DOHH2 (cell line): ENCODE results near the gene GLS2.

Experiments used
- H3F3A ChIP-seq: fragments of 200-600 bp; sonication (generic), shearing (Covaris generic); 2 replicates; pipeline ENCODE4 v1.6.0; 2016; ENCODE audit warnings: antibody characterized with exemption, mild to moderate bottlenecking; ENCODE audit not compliant: control insufficient read depth, insufficient read depth
- H3K27ac ChIP-seq: fragments of 200-600 bp; sonication (generic); 2 replicates; pipeline ENCODE4 v1.5.1; 2014; ENCODE audit warnings: low read depth, mild to moderate bottlenecking, low read length, moderate library complexity
- H3K27me3 ChIP-seq: fragments of 200-600 bp; sonication (generic); 2 replicates; pipeline ENCODE4 v1.6.1; 2014; ENCODE audit warnings: mild to moderate bottlenecking, low read length, mixed read lengths; ENCODE audit not compliant: control insufficient read depth
- H3K36me3 ChIP-seq: fragments of 200-600 bp; sonication (generic); 2 replicates; pipeline ENCODE4 v1.6.1; 2014; ENCODE audit warnings: mild to moderate bottlenecking, low read length, moderate library complexity, mixed read lengths; ENCODE audit not compliant: control insufficient read depth
- H3K4me1 ChIP-seq: fragments of 200-600 bp; sonication (generic); 2 replicates; pipeline ENCODE4 v1.6.1; 2014; ENCODE audit warnings: mild to moderate bottlenecking, low read length, mixed read lengths; ENCODE audit not compliant: control insufficient read depth
- H3K4me2 ChIP-seq: fragments of 200-600 bp; sonication (generic); 2 replicates; pipeline ENCODE4 v1.6.0; 2014; ENCODE audit warnings: mild to moderate bottlenecking, low read length, moderate library complexity
- H3K4me3 ChIP-seq: fragments of 200-600 bp; sonication (generic); 2 replicates; pipeline ENCODE4 v1.5.1; 2014; ENCODE audit warnings: mild to moderate bottlenecking, low read length, mixed read lengths
- H3K79me2 ChIP-seq: fragments of 200-600 bp; sonication (generic); 2 replicates; pipeline ENCODE4 v1.6.1; 2014; ENCODE audit warnings: mild to moderate bottlenecking, low read length, mixed read lengths; ENCODE audit not compliant: control insufficient read depth
- H3K9me2 ChIP-seq: fragments of 200-600 bp; sonication (generic); replicated peaks from 2 replicates; pipeline ENCODE4 v1.6.1; 2014; ENCODE audit warnings: mild to moderate bottlenecking, low read length, mixed read lengths; ENCODE audit not compliant: control insufficient read depth
- H3K9me3 ChIP-seq: fragments of 200-600 bp; sonication (generic); 2 replicates; pipeline ENCODE4 v1.6.1; 2014; ENCODE audit warnings: antibody characterized with exemption, low read length, mixed read lengths; ENCODE audit not compliant: control insufficient read depth, insufficient read depth
- H4K20me1 ChIP-seq: fragments of 200-600 bp; sonication (generic); 2 replicates; pipeline ENCODE4 v1.6.0; 2014; ENCODE audit warnings: low read depth, mild to moderate bottlenecking, antibody characterized with exemption, low read length, moderate library complexity; ENCODE audit not compliant: control insufficient read depth, insufficient read depth
- EZH2phosphoT487 ChIP-seq: fragments of 200-600 bp; sonication (generic); IDR thresholded peaks from 2 replicates; pipeline ENCODE4 v1.6.1; 2017; ENCODE audit warnings: borderline replicate concordance, mild to moderate bottlenecking, antibody characterized with exemption, low read length, moderate library complexity, mixed read lengths
- TF ChIP-seq, protein P1 (sequence below): fragments of 200-600 bp; sonication (generic); IDR thresholded peaks from one replicate; pipeline ENCODE4 v1.5.1; 2014; ENCODE audit warnings: antibody characterized with exemption, mild to moderate bottlenecking, low read depth, low read length; ENCODE audit not compliant: poor library complexity, severe bottlenecking

The GLS2 gene

GRCh38 chr12:56521590-56522371 is 33.8 kb upstream of the GLS2 start, which contains the start of gene RBMS2:
Gene RBMS2 (plus strand): TSS chr12:56521820. CDS start chr12:56522024, 204 bp downstream.
- Histone ChIP-seq H3K4me1 (peaks cover 6% of the 10 kb centered on the region; the same call in 1 of the 2 replicates), H3F3A (no peaks in the 10 kb centered on the region), H3K9me3 (no peaks in the 10 kb centered on the region), H3K79me2 (no peaks in the 10 kb centered on the region), H4K20me1 (no peaks in the 10 kb centered on the region), H3K4me3 (peak within 1 kb of the TSS; percentile 45), H3K4me2 (peak within 1 kb of the TSS; percentile 55), H3K36me3 (no peaks in the 10 kb centered on the region), H3K9me2 (no peaks in the 10 kb centered on the region), H3K27ac (no peak within 1 kb of the TSS), H3K27me3 (peaks cover 30% of the 10 kb centered on the region)
- no peak for TF ChIP-seq EZH2phosphoT487
- TF ChIP-seq, protein P1, sequence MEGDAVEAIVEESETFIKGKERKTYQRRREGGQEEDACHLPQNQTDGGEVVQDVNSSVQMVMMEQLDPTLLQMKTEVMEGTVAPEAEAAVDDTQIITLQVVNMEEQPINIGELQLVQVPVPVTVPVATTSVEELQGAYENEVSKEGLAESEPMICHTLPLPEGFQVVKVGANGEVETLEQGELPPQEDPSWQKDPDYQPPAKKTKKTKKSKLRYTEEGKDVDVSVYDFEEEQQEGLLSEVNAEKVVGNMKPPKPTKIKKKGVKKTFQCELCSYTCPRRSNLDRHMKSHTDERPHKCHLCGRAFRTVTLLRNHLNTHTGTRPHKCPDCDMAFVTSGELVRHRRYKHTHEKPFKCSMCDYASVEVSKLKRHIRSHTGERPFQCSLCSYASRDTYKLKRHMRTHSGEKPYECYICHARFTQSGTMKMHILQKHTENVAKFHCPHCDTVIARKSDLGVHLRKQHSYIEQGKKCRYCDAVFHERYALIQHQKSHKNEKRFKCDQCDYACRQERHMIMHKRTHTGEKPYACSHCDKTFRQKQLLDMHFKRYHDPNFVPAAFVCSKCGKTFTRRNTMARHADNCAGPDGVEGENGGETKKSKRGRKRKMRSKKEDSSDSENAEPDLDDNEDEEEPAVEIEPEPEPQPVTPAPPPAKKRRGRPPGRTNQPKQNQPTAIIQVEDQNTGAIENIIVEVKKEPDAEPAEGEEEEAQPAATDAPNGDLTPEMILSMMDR: no peak

DNA sequence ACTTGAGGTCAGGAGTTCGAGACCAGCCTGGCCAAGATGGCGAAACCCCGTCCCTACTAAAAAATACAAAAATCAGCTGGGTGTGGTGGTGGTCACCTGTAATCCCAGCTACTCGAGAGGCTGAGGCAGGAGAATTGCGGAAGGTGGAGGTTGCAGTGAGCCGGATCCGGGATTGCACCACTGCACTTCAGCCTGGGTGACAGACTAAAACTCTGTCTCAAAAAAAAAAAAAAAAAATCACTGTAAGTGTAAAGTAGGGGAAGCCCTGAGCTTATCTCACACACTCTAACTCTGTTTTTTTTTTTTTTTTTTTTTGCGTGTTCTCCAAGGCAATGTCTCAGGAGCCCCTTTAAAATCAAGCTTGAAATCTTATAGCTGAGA is 33.2 kb upstream of the GLS2 start:
- H4K20me1 ChIP-seq: no peaks in the 10 kb centered on the region
- no peaks in the 10 kb centered on the region for H3K9me2 ChIP-seq
- H3K79me2 ChIP-seq: no peaks in the 10 kb centered on the region
- H3K4me3 ChIP-seq: peak overlapping the region; percentile 45
- H3K4me2 ChIP-seq: peak overlapping the region; percentile 55
- H3K36me3 ChIP-seq: no peaks in the 10 kb centered on the region
- no peaks in the 10 kb centered on the region for H3K9me3 ChIP-seq
- H3K27ac ChIP-seq: no peak overlapping the region
- H3K27me3 ChIP-seq: peaks cover 30% of the 10 kb centered on the region
- peaks cover 6% of the 10 kb centered on the region; the same call in 1 of the 2 replicates for H3K4me1 ChIP-seq
- TF ChIP-seq, protein P1: no peak
- no peak for TF ChIP-seq EZH2phosphoT487
- H3F3A ChIP-seq: no peaks in the 10 kb centered on the region

DNA sequence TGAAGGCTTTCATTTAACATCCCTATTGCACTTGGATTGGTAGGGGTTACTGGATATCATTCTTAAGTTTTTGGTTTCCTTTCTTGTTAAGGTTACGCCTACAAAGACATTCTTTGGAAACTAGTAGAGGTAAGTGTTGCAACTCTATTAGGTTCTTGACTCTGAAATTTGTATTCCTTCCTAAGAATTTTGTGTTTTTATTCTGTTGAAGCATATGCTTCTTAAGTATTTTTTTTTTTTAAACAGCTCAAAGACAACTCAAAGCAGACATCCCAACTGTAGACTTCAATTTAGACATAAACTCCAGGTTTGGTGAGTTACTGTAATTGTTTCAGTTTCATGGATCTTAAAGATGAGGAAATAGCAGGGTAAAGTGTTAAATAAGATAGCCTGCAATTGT is 32.5 kb upstream of the GLS2 start:
- Histone ChIP-seq H3K79me2 (no peaks in the 10 kb centered on the region), H3K27me3 (peaks cover 30% of the 10 kb centered on the region), H3K27ac (no peak overlapping the region), H3F3A (no peaks in the 10 kb centered on the region), H4K20me1 (no peaks in the 10 kb centered on the region), H3K36me3 (no peaks in the 10 kb centered on the region), H3K4me3 (no peak overlapping the region), H3K9me3 (no peaks in the 10 kb centered on the region), H3K4me2 (no peak overlapping the region), H3K4me1 (peaks cover 6% of the 10 kb centered on the region; the same call in 1 of the 2 replicates), H3K9me2 (no peaks in the 10 kb centered on the region)
- TF ChIP-seq, protein P1: no peak
- no peak for TF ChIP-seq EZH2phosphoT487
